ENCODE data around the gene ZNRF2. TPM values are rescaled to one million over a fixed set of nuclear protein-coding genes. Genes with fewer than 3 reads are reported as not detected.

ZNRF2 gene
- total and polyA plus RNA-seq, 10 of the 15 experiments (the other 5 are each of a cell fraction or from before 2014, with no cell fraction given): 1.2 to 20.4 (median 9.5) TPM

GRCh38 chr7:30322271-30323005 lies 38.0 kb downstream of the ZNRF2 start (continued):
- 0 out of 2 replicates have a peak, but pooled peaks have one; percentile 18 for TF ChIP-seq EED (IDR thresholded peaks at IDR 0.05; ENCODE audit: low read depth)
- no peak for TF ChIP-seq WRNIP1 (IDR thresholded peaks at IDR 0.05; ENCODE audit: borderline replicate concordance, low read depth, low read length)
- TF ChIP-seq NR2C2 (IDR thresholded peaks at IDR 0.05; ENCODE audit: borderline replicate concordance, control insufficient read depth, insufficient read length, low read depth): no peak
- TF ChIP-seq HDAC6 (IDR thresholded peaks at IDR 0.05; ENCODE audit: unreplicated experiment): no peak
- TF ChIP-seq ESRRA (IDR thresholded peaks at IDR 0.05; ENCODE audit: low read length): no peak
- peak; percentile 51; the same call in 1 of the 2 replicates for TF ChIP-seq PAX5 (IDR thresholded peaks at IDR 0.05; ENCODE audit: borderline replicate concordance, low read depth, low read length)
- TF ChIP-seq HDAC2 (IDR thresholded peaks at IDR 0.05): no peak

- Histone ChIP-seq H3K4me2 (ENCODE audit: control insufficient read depth, insufficient read depth) (peak overlapping the region; percentile 89), H3K9me3 (replicated peaks; ENCODE audit: control insufficient read depth, insufficient read depth, low read length) (peaks cover 3% of the 10 kb centered on the region; the same call in 2 of the 3 replicates), H2AFZ (ENCODE audit: control insufficient read depth, low read depth, low read length) (no peak overlapping the region; the same call in 1 of the 2 replicates), H3K79me2 (ENCODE audit: control insufficient read depth, insufficient read depth, low read length) (peaks cover 35% of the 10 kb centered on the region), H3K4me1 (ENCODE audit: control insufficient read depth, insufficient read depth, low read length) (peaks cover 18% of the 10 kb centered on the region), H4K20me1 (ENCODE audit: control insufficient read depth, insufficient read depth) (no peaks in the 10 kb centered on the region), H3K9ac (ENCODE audit: control insufficient read depth, insufficient read depth, low read length) (peak overlapping the region; percentile 59; the same call in 1 of the 2 replicates), H3K27ac (ENCODE audit: control insufficient read depth, insufficient read depth) (peak overlapping the region; percentile 87), H3K4me3 (peak overlapping the region; percentile 57), H3K36me3 (ENCODE audit: control insufficient read depth in 2 of 2, insufficient read depth in 2 of 2, low read length in 1 of 2) (no peaks in the 10 kb centered on the region), H3K27me3 (replicated peaks in 1 of 2; ENCODE audit: control insufficient read depth in 2 of 2, insufficient read depth in 2 of 2, low read length in 1 of 2) (no peaks in the 10 kb centered on the region)
- CTCF ChIA-PET: interaction anchor here (0.9 to 2.6 kb wide), 17 partner anchors 8 to 160 kb away, joined by 3 to 57 read pairs (median 5); partner anchors contain the start of gene NOD1
- SMC1A ChIA-PET (ENCODE audit: uncharacterized antibody, unreplicated experiment): interaction anchor here (0.7 to 12.8 kb wide), 27 partner anchors 8 to 251 kb away, joined by 3 to 181 read pairs (median 5); no protein-coding TSS in a partner anchor
- peak; percentile 81 for ATAC-seq
- FAIRE-seq: peak; percentile 73
- intact Hi-C loops (cut with micrococcal nuclease; ENCODE audit: unreplicated experiment): loop anchor here (2.0 to 5.0 kb wide), 3 partner anchors 26 to 124 kb away; partner anchors contain the start of gene ZNRF2
- DNase-seq (ENCODE audit: low read depth, low spot score): peak; percentile 45
- POLR2A ChIA-PET: interaction anchor here (0.6 to 2.7 kb wide), 13 partner anchors 8 to 182 kb away, joined by 3 to 19 read pairs (median 5); no protein-coding TSS in a partner anchor
- WGBS (ENCODE audit: insufficient coverage, insufficient replicate concordance, low lambda C conversion rate, missing lambda C conversion rate): 0% methylated on average over 2 of the region's 2 CpGs
- in situ Hi-C loops (cut with MboI): no loop called here
- RAD21 ChIA-PET (ENCODE audit: unreplicated experiment): interaction anchor here (0.7 to 3.8 kb wide), 26 partner anchors 8 to 242 kb away, joined by 3 to 59 read pairs (median 5); no protein-coding TSS in a partner anchor
- BruUV-seq (replicated peaks): no TSS peak
- TF ChIP-seq KAT2A (conservative IDR thresholded peaks at IDR 0.05; ENCODE audit: control insufficient read depth, low read depth, low read length) (no peak), RELA (IDR thresholded peaks at IDR 0.05; ENCODE audit: borderline replicate concordance, partially characterized antibody) (no peak), IRF4 (IDR thresholded peaks at IDR 0.05; ENCODE audit: low read depth, low read length) (peak; percentile 65; the same call in 1 of the 2 replicates), JUNB (IDR thresholded peaks at IDR 0.05) (peak; percentile 87), MTA2 (IDR thresholded peaks at IDR 0.05; ENCODE audit: low read depth) (0 out of 2 replicates have a peak, but pooled peaks have one; percentile 21), CHD1 (IDR thresholded peaks at IDR 0.05; ENCODE audit: low read depth, low read length) (no peak), SREBF2 (IDR thresholded peaks at IDR 0.05; ENCODE audit: low read length) (no peak), IKZF1 (conservative IDR thresholded peaks at IDR 0.05) (no peak), JUND (IDR thresholded peaks at IDR 0.05; ENCODE audit: low read depth, low read length) (peak; percentile 59; the same call in 1 of the 2 replicates), BRCA1 (IDR thresholded peaks at IDR 0.05; ENCODE audit: low read depth, low read length) (no peak), ZNF687 (IDR thresholded peaks at IDR 0.05) (no peak), MAX (IDR thresholded peaks at IDR 0.05; ENCODE audit: low read depth, low read length) (no peak), NFIC (IDR thresholded peaks at IDR 0.05; ENCODE audit: low read depth, low read length) (peak; percentile 73), WRNIP1 (IDR thresholded peaks at IDR 0.05; ENCODE audit: borderline replicate concordance, low read depth, low read length) (no peak)
These were observed 38.6 kb downstream of the ZNRF2 start for GRCh38 chr7:30323006-30323355.

All from GM12878 (cell line).